Measurements from ENCODE around the gene ZNF444. TPM values are rescaled to one million over a fixed set of nuclear protein-coding genes. Genes with fewer than 3 reads are reported as not detected.

ZNF444 gene
- total RNA-seq, 1 experiment from 2014 or later, result 84.0 TPM

- CTCF ChIA-PET, result interaction anchor here (0.5 to 2.7 kb wide), 6 partner anchors 26 to 1491 kb away, joined by 3 to 10 read pairs (median 3); no protein-coding TSS in a partner anchor
- H3K4me3 Mint-ChIP-seq, result no peak overlapping the region
- H3K9me3 Mint-ChIP-seq, result no peaks in the 10 kb centered on the region
- TF ChIP-seq JUN (CRISPR knock-in tag; IDR thresholded peaks at IDR 0.05), result no peak
- no peak for TF ChIP-seq TEAD1 (CRISPR knock-in tag; IDR thresholded peaks at IDR 0.05)
- TF ChIP-seq, protein P1, sequence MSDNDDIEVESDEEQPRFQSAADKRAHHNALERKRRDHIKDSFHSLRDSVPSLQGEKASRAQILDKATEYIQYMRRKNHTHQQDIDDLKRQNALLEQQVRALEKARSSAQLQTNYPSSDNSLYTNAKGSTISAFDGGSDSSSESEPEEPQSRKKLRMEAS (CRISPR knock-in tag; IDR thresholded peaks at IDR 0.05), result no peak
- no peak for TF ChIP-seq FOXK1 (CRISPR knock-in tag; IDR thresholded peaks at IDR 0.05)
- peak; percentile 18; the same call in 1 of the 2 replicates for TF ChIP-seq ZNF423 (CRISPR knock-in tag; IDR thresholded peaks at IDR 0.05)
- TF ChIP-seq NR3C1 (CRISPR knock-in tag; conservative IDR thresholded peaks at IDR 0.05; ENCODE audit: low read depth), result no peak
- peaks cover 76% of the 10 kb centered on the region for H3K4me1 Mint-ChIP-seq
- H3K36me3 Mint-ChIP-seq, result no peaks in the 10 kb centered on the region
- H3K27ac Mint-ChIP-seq, result peak overlapping the region; percentile 59
- POLR2A ChIA-PET, result interaction anchor here (1.5 to 1.6 kb wide), 2 partner anchors 10 to 30 kb away, joined by 3 to 4 read pairs; partner anchors contain the start of gene ZNF787
- no peak for DNase-seq (ENCODE audit: low spot score)
- H3K27me3 Mint-ChIP-seq (ENCODE audit: low read depth), result no peaks in the 10 kb centered on the region
- ATAC-seq, result no peak
Observed at GRCh38 chr19:56110515-56111448, 30.3 kb upstream of the ZNF444 start.

GRCh38 chr19:56111601-56112312 is 29.3 kb upstream of the ZNF444 start:
- peak; percentile 6; the same call in 1 of the 2 replicates for ATAC-seq
- Mint-ChIP-seq H3K27ac (peak overlapping the region; percentile 65), H3K27me3 (ENCODE audit: low read depth) (no peaks in the 10 kb centered on the region), H3K4me3 (no peak overlapping the region), H3K36me3 (no peaks in the 10 kb centered on the region), H3K9me3 (no peaks in the 10 kb centered on the region), H3K4me1 (peaks cover 70% of the 10 kb centered on the region)
- ChIA-PET CTCF (interaction anchor here (0.5 to 2.7 kb wide), 4 partner anchors 43 to 762 kb away, joined by 3 to 10 read pairs (median 6); no protein-coding TSS in a partner anchor), POLR2A (interaction anchor here (1.5 to 1.6 kb wide), 2 partner anchors 9 to 31 kb away, joined by 3 to 4 read pairs; partner anchors contain the start of gene ZNF787)
- no peak for DNase-seq (ENCODE audit: low spot score)
- TF ChIP-seq CDX4 (CRISPR knock-in tag; IDR thresholded peaks at IDR 0.05; ENCODE audit: borderline replicate concordance) (no peak), CREB1 (CRISPR knock-in tag; IDR thresholded peaks at IDR 0.05) (no peak), ZMAT4 (CRISPR knock-in tag; IDR thresholded peaks at IDR 0.05) (no peak), AFF4 (CRISPR knock-in tag; IDR thresholded peaks at IDR 0.05; ENCODE audit: borderline replicate concordance) (no peak)

- Mint-ChIP-seq H3K4me3 (no peak overlapping the region), H3K27ac (peak overlapping the region; percentile 57; the same call in 1 of the 2 replicates), H3K36me3 (no peaks in the 10 kb centered on the region), H3K4me1 (peaks cover 65% of the 10 kb centered on the region), H3K27me3 (ENCODE audit: low read depth) (no peaks in the 10 kb centered on the region), H3K9me3 (no peaks in the 10 kb centered on the region)
- ATAC-seq (no peak), DNase-seq (ENCODE audit: low spot score) (no peak)
- CTCF ChIA-PET, result interaction anchor here (1.9 to 2.7 kb wide), 2 partner anchors 43 to 60 kb away, joined by 9 to 10 read pairs; no protein-coding TSS in a partner anchor
- POLR2A ChIA-PET, result interaction anchor here (1.5 kb wide), 1 partner anchor 31 kb away, joined by 3 read pairs; no protein-coding TSS in a partner anchor
- TF ChIP-seq ESRRA (CRISPR knock-in tag; IDR thresholded peaks at IDR 0.05; ENCODE audit: borderline replicate concordance) (no peak), SMAD3 (CRISPR knock-in tag; IDR thresholded peaks at IDR 0.05; ENCODE audit: borderline replicate concordance) (no peak), FOXJ3 (CRISPR knock-in tag; IDR thresholded peaks at IDR 0.05; ENCODE audit: borderline replicate concordance) (no peak), CREB1 (CRISPR knock-in tag; IDR thresholded peaks at IDR 0.05) (no peak), SP1 (CRISPR knock-in tag; conservative IDR thresholded peaks at IDR 0.05) (no peak), JUN (CRISPR knock-in tag; IDR thresholded peaks at IDR 0.05) (no peak), CBFB (CRISPR knock-in tag; IDR thresholded peaks at IDR 0.05; ENCODE audit: low read depth) (no peak), ZNF232 (CRISPR knock-in tag; IDR thresholded peaks at IDR 0.05) (no peak), NR1H2 (CRISPR knock-in tag; IDR thresholded peaks at IDR 0.05) (no peak), ZNF138 (CRISPR knock-in tag; conservative IDR thresholded peaks at IDR 0.05) (no peak), ZNF671 (CRISPR knock-in tag; IDR thresholded peaks at IDR 0.05) (no peak), FOXP4 (CRISPR knock-in tag; IDR thresholded peaks at IDR 0.05) (no peak), CDX4 (CRISPR knock-in tag; IDR thresholded peaks at IDR 0.05; ENCODE audit: borderline replicate concordance) (no peak), SOX15 (CRISPR knock-in tag; IDR thresholded peaks at IDR 0.05) (no peak)
Observed at GRCh38 chr19:56112313-56112709, 28.8 kb upstream of the ZNF444 start.
